Measurements from ENCODE around the gene PPP3CA. TPM values are rescaled to one million over a fixed set of nuclear protein-coding genes. Genes with fewer than 3 reads are reported as not detected.

The PPP3CA gene
- total RNA-seq, 2 donors from 2014 or later, result 13.7 to 20.8 TPM

DNA sequence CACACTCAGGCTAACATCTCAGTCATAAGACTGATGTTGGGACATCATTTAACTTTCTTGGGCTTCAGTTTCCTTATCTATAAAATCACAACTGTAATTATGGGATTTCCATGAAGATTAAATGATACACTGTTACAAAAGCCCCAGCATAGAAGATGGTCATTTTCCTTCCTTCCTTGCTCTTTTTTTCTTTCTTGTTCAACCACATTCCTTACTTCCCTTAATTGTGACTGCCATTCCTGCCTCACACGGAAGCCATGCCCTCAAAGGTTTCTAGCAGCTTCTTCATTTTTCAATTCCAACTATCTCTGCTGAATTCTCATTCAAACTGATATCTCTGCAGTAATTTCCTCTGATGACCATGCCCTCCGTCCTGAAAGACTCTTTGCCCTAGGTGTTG, 311.8 kb downstream of the PPP3CA start:
- WGBS, 2 donors, result 79 to 91% methylated on average over 2 of the region's 2 CpGs
- Histone ChIP-seq H3K27me3 (no peaks in the 10 kb centered on the region), H3K9me3 (no peaks in the 10 kb centered on the region), H3K27ac (no peak overlapping the region), H3K36me3 (replicated peaks in 1 of 2; ENCODE audit: insufficient read depth in 1 of 2, low read depth in 2 of 2) (peaks cover 0 to 3% of the 10 kb centered on the region in 2 donors), H3K4me3 (no peak overlapping the region), H3K4me1 (no peaks in the 10 kb centered on the region)
- no peak for TF ChIP-seq POLR2A (IDR thresholded peaks at IDR 0.05)
- TF ChIP-seq, protein P1, sequence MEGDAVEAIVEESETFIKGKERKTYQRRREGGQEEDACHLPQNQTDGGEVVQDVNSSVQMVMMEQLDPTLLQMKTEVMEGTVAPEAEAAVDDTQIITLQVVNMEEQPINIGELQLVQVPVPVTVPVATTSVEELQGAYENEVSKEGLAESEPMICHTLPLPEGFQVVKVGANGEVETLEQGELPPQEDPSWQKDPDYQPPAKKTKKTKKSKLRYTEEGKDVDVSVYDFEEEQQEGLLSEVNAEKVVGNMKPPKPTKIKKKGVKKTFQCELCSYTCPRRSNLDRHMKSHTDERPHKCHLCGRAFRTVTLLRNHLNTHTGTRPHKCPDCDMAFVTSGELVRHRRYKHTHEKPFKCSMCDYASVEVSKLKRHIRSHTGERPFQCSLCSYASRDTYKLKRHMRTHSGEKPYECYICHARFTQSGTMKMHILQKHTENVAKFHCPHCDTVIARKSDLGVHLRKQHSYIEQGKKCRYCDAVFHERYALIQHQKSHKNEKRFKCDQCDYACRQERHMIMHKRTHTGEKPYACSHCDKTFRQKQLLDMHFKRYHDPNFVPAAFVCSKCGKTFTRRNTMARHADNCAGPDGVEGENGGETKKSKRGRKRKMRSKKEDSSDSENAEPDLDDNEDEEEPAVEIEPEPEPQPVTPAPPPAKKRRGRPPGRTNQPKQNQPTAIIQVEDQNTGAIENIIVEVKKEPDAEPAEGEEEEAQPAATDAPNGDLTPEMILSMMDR (IDR thresholded peaks at IDR 0.05), result no peak
- no peak for DNase-seq
- intact Hi-C loops (cut with DNase I), result no loop called here
- ATAC-seq, result no peak

DNA sequence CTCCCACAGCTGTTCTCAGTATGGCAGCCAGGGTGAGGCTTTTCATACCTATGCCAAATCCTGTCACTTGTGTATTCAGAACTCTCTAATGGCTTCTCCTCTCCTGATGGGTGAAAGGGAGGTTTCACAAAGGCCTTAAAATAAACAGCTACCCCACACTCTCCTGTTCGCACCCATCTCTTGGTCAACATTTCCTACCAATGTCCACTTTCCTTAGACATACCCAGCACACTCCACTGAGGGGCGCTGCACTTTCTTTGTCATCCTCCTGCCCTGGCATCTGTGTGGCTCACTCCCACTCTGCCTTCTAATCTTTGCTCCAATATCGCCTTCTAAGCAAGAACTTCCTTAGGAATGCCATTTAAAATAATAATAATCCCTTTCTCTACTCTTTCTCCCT, 313.3 kb downstream of the PPP3CA start:
- 94 to 97% methylated on average over 3 of the region's 3 CpGs for WGBS, 2 donors

DNA sequence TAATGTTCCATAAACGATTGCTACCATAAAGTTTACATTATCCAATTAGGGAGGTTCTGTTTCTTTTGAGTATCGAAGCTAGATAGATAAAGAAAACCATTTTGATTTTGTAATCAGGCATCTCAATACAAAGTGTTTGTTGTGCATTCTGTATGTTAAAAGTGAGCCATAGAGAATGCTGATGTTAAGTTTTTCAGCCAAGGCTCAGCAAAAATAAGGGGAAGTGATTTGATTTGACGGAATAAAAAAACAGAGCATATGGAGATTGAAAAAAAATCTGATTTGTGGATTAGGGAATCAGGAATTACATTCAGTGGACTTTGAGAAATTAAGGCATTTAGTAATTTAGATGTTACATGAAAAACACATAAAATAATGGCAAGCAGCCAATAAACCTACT, 314.8 kb downstream of the PPP3CA start:
- DNase-seq, result no peak
- WGBS, 2 donors, result 85 to 88% methylated on average over 3 of the region's 3 CpGs
- intact Hi-C loops (cut with DNase I), result no loop called here
- Histone ChIP-seq H3K27me3 (no peaks in the 10 kb centered on the region), H3K9me3 (no peaks in the 10 kb centered on the region), H3K36me3 (replicated peaks in 1 of 2; ENCODE audit: insufficient read depth in 1 of 2, low read depth in 2 of 2) (peaks cover 0 to 3% of the 10 kb centered on the region in 2 donors), H3K27ac (no peak overlapping the region), H3K4me3 (no peak overlapping the region), H3K4me1 (no peaks in the 10 kb centered on the region)
- ATAC-seq, result no peak
- TF ChIP-seq POLR2A (IDR thresholded peaks at IDR 0.05), result no peak
- TF ChIP-seq, protein P1 (IDR thresholded peaks at IDR 0.05), result no peak

More for the DNA sequence above, 313.3 kb downstream of the PPP3CA start:
- DNase-seq (no peak), ATAC-seq (no peak)
- Histone ChIP-seq H3K36me3 (replicated peaks in 1 of 2; ENCODE audit: insufficient read depth in 1 of 2, low read depth in 2 of 2) (peaks cover 0 to 3% of the 10 kb centered on the region in 2 donors), H3K27ac (no peak overlapping the region), H3K4me3 (no peak overlapping the region), H3K4me1 (no peaks in the 10 kb centered on the region), H3K27me3 (no peaks in the 10 kb centered on the region), H3K9me3 (no peaks in the 10 kb centered on the region)
- TF ChIP-seq, protein P1 (IDR thresholded peaks at IDR 0.05), result no peak
- no peak for TF ChIP-seq POLR2A (IDR thresholded peaks at IDR 0.05)
- intact Hi-C loops (cut with DNase I), result no loop called here

DNA sequence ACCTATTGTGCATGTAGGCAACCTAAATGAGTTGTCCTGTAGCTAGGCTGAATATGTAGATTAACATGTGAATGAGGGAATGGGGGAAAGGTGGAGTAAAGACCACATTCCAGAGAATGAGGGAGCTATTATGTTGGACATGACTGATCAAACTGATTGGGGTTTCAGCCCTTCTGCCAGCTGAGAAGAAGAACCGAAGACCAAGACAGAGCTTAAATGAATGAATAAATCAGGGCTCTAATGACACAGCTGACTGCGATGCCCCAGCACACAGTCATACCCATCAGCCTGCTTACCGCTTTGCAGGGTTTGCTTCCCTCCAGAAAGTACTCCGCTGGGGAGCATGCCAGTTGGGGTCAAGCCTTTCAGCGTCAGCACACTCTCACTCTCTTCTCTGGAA, 315.4 kb downstream of the PPP3CA start:
- H3K4me1 ChIP-seq, result no peaks in the 10 kb centered on the region
- no peak overlapping the region for H3K27ac ChIP-seq
- TF ChIP-seq, protein P1 (IDR thresholded peaks at IDR 0.05), result no peak
- TF ChIP-seq POLR2A (IDR thresholded peaks at IDR 0.05), result no peak
- ATAC-seq, result no peak
- no peak overlapping the region for H3K4me3 ChIP-seq
- intact Hi-C loops (cut with DNase I), result no loop called here
- WGBS, 2 donors, result 73 to 82% methylated on average over 5 of the region's 5 CpGs
- H3K36me3 ChIP-seq (replicated peaks in 1 of 2; ENCODE audit: insufficient read depth in 1 of 2, low read depth in 2 of 2), result peaks cover 0 to 3% of the 10 kb centered on the region in 2 donors
- no peaks in the 10 kb centered on the region for H3K9me3 ChIP-seq
- no peaks in the 10 kb centered on the region for H3K27me3 ChIP-seq
- no peak for DNase-seq

DNA sequence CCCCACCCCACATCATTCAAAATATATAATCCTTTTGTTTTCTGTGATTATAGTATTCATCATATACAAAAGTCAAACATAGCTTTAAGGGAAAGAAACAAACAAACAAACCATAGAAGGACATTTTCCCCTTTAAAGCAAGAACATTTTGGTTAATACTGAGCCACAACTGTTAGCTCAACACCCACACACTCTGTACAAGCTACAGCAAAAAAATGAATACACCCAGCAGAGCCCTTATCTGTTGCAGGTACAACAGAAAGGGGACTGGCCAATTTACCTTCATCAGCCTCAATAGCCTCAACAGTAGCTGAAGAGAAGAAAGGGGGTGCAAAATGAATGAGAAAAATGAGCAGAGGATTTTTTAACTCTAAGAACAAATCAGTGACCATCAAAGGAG, 318.4 kb downstream of the PPP3CA start:
- Histone ChIP-seq H3K27ac (no peak overlapping the region), H3K4me3 (no peak overlapping the region), H3K4me1 (no peaks in the 10 kb centered on the region), H3K9me3 (no peaks in the 10 kb centered on the region), H3K27me3 (no peaks in the 10 kb centered on the region), H3K36me3 (replicated peaks in 1 of 2; ENCODE audit: insufficient read depth in 1 of 2, low read depth in 2 of 2) (peaks cover 0 to 3% of the 10 kb centered on the region in 2 donors)
- DNase-seq, result no peak
- ATAC-seq, result no peak
- intact Hi-C loops (cut with DNase I), result no loop called here
- no peak for TF ChIP-seq POLR2A (IDR thresholded peaks at IDR 0.05)
- TF ChIP-seq, protein P1 (IDR thresholded peaks at IDR 0.05), result no peak
